CD4-positive, alpha-beta T cell treated with Interleukin-6 for 4 hours (primary cell): ENCODE data around the gene LY6G6D.

Experiments
- DNase-seq: peaks from one replicate; pipeline ENCODE4 v3.0.0-alpha.2; 2020; ENCODE audit warnings: mixed read lengths

The LY6G6D gene

DNA sequence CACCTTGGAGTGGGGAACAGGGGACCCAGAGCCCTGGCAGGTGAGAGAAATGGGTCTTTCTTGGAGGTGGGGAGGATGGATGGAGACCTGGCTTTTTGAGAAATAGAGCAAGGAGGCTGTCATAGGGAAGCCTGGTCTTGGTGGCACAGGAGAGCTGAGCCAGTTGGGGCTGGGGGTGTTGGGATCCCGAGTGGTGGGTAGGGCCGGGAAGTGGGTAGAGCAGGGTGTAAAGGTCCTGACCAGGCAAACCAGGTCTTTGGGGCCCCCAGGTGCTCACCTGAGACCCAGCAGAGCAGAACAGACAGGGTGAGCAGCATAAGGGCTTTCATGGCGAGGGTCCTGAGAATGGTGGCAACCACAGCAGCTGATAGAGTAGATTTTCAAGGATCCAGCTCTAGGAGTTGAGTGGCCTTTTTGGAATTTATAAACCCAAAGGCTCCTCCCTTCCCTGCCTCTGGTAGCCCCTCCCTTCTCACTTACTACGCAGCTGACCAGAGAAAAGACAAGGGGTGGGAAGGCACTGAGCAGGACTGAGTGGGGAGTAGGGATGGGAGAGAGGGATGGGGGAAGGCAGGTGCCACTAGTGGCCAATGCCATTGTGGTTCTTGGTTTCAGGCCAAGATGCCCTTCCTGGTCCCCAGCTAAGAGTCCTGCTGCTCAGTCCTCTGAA lies 6.3 kb downstream of the LY6G6D start, which contains the start of gene LY6G6C:
Gene LY6G6C, minus strand, starts transcription at position 396 of the 670 bp plus-strand sequence. Its CDS starts 67 bp downstream, at position 329.
- DNase-seq = no peak

DNA sequence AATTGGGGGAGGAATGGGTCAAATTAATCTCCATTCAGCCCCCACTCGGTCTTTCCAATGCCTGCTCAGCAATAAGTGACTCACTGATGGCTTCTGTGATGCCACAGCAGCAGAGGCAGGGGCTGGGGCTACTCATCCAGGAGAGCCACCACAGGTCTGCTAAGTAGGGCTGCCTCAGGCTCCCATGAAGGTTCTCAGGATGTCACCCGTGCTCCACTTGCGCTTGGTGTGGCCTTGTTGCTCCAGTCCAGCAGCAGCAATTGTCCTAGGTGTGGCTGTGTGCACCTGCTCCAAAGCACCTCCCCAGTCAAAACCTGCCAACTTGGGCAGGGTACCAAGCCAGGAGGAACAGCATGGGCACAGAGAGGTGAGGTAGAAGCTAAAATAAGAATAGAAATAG lies 7.0 kb downstream of the LY6G6D start:
- no peak for DNase-seq

DNA sequence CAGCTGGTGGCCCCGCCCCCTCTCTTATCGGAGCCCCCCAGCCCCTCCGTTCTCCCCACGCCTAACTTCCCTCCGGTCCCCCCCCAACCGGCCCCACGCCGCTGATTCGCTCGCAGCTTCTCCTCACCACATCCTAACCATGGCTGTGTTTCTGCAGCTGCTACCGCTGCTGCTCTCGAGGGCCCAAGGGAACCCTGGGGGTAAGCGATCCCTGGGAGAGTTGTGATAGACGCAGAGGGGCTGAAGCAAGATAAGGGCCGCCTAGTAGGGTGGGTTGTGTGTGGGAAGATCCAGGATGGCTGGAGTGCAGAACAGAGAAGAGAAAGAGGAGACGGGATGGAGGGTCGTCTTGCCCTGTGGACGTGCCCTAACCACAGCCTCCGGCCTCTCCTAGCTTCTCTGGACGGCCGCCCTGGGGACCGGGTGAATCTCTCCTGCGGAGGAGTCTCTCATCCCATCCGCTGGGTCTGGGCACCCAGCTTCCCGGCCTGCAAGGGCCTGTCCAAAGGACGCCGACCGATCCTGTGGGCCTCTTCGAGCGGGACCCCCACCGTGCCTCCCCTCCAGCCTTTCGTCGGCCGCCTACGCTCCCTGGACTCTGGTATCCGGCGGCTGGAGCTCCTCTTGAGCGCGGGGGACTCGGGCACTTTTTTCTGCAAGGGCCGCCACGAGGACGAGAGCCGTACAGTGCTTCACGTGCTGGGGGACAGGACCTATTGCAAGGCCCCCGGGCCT lies 8.3 kb downstream of the LY6G6D start, which contains the start of gene MPIG6B:
Gene MPIG6B, plus strand, starts transcription at position 129 of the 735 bp plus-strand sequence. Its CDS starts 11 bp downstream, at position 140.
- no peak for DNase-seq

DNA sequence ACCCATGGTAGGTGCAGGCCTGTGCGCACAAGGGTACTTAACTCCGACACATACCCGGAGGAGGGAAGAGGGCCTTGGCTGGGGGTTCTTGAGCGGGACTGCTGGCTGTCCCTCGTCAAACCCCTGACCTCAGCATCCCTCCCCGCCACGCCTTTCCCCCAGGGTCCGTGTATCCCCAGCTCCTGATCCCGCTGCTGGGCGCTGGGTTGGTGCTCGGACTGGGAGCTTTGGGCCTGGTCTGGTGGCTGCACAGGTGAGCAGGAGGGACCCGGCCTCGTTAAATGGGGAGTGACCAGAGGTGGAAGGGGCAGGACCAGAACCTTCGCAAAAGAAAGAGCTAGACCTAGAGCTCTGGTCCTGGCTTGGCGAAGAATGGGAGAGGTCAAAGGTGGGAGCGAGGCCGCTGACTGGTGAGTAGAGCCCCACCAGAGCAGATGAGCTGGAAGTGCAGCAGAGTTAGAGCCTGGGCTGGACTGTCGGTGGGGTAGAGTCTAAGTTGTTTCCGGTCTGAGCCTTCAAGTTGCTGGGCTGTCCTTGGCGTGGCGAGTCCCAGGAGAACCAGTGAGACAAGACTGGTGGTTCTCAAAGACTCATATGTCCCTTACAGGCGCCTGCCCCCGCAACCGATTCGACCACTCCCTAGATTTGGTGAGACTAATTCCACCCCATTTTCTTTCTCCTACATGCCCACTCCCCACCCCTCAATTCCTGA lies 9.0 kb downstream of the LY6G6D start:
- no peak for DNase-seq

DNA sequence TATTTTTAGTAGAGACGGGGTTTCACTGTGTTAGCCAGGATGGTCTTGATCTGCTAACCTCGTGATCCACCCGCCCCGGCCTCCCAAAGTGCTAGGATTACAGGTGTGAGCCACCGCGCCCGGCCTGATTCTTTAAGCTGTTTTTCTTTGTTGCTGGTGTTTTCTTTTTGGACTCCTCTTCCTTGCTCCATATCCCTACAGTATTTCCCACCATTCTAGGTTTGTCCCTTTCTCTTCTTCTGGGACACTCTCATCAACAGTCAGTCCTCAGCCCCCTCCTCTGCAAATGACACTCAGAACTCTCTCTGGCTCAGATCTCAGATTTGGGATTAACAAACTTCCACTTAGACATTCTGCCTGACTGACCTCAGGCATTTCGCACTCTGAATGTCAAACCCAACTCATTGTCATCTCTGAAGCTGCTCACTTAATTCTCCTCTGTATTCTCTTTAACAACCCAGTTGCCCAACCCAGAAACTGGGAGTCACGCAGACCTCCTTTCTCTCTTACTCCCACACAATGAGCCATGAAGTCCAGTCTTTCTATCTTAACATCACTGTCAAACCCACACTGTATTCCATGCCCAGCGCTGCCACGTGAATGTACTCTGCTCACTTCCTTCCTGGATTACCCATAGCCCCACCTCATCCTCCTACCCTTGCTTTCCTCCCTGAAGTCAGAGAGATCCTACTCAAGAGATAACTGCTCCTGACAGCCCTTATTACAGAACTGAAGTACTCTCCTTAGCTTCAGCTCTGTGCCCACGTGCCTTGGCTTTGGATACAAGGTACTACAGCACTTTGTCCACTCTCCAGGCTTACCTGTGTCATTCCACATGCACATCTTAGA lies 10.6 kb downstream of the LY6G6D start:
- no peak for DNase-seq

DNA sequence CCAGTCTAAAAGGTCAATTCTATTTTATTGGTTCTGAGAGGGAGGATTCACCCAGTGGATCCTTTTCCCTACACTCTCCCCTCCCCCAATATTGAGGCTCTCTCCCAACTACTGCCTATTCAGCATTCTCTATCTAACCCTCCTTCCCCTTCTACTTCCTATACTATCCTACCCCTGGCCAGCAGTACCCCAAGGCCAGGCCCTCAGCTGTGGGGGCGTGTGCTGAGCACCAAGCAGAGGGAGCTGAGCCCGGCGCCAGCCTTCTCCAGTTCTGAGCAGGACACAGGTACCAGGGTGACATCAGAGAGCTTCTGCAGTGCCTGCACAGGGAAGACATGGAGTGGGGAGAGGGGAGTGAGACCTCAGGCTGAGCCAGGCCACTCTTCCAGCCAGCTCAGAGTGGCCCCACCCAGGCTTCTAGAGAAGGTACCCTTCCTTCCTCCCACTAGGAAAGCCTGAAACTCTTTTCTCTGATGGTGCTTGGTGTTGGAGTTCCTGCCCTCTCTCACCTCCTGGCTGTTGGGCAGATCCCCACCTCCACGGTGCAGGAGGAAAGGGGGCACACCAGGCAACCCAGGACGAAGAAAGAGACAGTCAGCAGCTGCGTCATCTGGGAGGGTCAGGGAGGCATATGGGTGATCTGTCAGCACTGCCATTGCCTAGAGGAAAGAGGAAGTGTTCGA lies 12.0 kb downstream of the LY6G6D start:
- DNase-seq = peak; percentile 54

DNA sequence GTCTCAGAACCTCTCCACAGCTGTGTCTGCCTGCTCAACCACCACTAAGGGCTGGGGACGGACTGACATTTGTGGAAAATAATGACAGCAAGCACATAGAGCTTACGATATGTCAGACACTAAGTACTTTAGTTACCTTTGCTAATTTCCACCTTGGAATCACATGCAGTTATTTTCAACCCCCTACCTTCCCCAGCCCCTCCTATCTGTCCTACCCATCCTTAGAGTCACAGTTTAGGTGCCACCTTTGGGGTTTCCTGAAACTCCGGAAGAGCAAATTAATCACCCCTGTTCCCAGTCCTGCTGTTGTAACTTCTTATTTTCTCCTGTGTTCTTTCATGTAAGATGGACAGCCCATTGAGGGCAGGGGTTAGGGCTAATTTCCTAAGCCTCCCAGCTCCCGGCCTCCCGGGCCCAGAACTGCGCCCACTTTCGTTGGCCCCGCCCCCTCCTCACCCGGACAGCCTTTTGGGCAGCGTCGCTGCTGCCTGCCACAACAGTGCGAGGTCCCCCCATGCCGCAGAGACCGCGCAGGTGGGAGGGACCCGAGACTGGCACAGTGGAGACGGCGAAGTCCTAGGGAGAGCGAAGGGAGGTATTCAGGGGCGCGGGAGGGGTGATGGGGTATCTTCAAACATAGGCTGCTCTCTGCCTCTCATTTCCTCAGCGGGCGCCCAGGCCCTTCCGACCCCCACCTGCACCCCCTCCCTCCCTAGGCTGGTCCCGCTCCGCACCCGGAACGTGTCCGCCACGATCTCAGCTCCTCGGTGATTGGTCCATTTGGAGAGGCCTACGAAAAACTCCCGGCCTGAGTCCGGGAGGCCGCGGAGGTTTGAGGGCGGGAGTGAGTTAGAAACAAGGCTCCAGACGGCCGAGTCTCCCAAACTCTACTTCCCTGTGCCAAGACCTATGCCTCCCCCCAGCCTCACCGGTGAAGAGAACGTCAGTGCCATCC lies 12.8 kb downstream of the LY6G6D start:
- no peak for DNase-seq

DNA sequence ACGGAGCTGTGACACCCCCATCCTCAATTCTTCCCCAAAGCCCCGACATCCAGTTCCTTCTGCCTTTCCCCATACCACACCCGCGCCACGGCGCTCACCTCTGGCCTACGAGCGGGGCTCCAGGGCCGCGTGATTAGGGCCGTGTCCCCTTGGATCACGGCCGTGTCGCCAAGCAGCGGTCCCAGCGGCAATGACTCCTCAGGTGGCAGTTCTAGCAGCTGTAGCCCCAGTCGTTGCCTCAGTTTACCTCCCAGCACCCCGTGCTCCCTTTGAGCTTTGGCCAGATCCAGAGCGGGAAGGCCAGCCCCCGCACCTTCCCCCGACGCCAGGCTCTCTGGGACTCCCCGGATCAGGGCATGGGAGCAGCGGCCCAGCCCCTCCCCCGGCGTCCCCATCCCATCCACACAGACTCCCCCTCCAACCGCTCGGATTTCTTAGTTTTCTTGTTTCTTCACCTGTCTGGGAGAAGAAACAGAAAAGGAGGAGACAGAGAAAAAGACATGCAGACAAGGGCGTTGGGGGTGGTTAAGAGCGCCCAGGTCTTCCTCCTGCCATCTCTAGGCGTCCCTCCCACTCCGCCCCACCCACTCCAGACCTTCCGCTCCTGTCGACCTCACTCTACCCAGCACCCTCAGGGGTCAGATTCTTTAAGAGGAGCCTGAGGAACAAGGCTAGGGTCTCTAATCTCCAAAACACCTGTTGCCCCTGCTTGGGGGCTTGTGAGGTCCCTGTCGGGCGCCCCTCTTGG lies 13.8 kb downstream of the LY6G6D start, which contains the start of gene DDAH2:
Gene DDAH2, minus strand, starts transcription at position 533 of the 748 bp plus-strand sequence. Its CDS starts 138 bp downstream, at position 395.
- no peak for DNase-seq

DNA sequence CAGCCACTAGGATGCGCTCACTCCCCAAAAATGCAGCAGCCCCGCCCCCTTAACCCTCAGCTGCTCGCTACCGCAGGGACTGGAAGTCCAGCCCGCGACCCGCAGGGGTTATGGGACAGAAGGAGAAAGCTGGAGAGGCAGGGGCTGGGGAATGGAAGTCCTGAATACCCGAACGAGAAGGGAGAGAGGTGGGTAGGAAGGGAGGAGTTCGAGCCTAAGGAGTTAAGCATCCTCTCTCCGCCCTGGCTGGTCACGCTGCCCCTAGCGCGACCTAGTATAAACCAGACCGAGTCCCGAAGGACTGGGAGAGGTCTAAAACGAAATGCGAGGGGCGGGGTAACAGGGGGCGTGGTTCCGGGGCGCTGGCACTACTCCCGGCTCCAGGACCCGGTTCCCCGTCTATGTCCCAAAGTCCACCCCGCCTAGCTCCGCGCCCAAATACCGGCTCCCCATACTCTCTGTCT lies 14.4 kb downstream of the LY6G6D start:
- peak; percentile 89 for DNase-seq

DNA sequence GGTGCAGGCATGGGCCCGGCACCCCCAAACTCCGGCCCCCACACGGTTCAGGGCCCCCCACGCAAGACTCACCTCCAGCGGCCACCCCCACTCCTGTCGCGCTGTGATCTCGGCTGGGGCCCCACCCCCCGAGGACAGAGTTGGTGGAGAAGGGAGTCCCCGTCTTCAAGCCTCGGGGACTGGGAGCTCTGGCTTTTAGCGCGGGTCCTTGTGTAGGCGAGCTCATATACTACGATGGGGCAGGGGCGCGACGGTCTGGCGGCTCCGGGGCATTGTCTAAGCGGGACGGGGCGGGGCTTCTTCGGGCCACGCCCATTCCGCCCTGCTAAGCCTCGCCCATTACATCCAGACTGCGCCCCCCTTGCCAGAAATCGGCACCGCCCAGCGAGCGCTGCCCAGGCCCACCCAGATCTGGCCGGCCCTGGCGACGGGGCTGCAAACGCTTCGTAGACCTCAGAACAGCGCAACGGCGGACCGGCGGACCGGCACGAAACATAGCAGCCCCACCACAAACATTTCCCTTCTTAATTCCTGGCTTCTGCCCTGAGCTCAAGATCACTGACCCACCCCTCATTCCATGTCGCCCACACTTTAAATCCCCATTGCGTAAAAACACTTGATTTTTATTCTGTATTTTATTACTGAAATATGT lies 15.0 kb downstream of the LY6G6D start:
- peak; percentile 74 for DNase-seq

DNA sequence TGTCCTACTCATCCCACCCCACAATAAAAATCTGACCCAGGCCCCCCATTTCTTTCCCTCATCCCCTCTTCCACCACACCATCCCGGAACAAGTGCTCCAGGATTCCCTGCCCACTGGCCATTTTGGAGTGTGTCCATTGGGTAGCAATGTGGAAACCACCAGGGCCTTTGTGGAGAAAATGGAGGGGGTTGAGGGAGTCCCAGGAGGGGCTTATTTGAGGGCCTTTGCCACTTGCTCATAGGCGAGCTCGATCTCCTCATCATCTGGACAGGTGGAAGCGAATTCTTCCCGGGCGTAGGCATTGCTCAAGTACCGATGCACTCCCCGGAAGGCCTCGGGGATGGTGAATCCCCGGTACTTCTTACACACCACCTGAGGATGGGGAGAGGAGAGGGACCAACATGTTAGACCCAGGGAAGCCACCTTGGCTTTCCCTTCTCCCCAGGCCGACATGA lies 15.5 kb downstream of the LY6G6D start:
- no peak for DNase-seq

DNA sequence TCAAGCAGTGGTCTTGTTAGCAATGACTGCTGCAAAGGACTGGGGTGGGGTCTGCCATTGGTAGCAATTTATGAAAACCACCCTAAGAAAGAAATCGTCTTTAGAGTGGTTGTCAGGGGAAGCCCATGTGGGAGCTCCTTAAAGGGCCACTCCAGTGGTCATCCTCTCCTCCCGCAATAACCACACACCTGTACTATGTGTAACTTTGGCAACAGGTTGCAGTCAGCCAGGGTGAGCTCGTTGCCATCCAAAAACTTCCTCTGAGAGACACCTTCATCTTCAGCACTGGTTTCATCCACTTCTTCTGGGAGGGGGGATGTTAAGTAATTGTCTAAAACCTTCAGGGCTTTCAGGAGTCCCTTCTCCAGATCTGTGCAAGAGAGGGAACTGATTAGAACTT lies 16.9 kb downstream of the LY6G6D start:
- no peak for DNase-seq

DNA sequence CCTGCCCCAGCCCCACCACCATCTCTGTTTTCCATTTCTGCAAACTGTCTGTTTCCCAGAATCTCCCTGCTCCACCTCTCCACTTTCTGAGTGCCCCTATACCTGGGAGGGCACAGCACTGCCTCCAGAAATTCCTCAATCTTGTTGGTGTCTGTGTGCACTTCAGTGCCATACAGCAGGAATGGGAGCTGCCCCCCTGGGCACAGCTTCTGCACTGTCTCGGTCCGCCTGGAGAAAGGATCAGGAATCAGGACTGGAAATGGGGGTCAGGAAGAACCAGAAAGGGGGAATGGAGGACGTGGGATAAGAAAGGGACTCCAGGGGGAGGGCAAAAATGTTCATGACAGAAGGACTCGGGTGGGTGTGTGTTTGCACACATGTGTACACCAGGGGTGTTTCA lies 18.6 kb downstream of the LY6G6D start:
- no peak for DNase-seq

DNA sequence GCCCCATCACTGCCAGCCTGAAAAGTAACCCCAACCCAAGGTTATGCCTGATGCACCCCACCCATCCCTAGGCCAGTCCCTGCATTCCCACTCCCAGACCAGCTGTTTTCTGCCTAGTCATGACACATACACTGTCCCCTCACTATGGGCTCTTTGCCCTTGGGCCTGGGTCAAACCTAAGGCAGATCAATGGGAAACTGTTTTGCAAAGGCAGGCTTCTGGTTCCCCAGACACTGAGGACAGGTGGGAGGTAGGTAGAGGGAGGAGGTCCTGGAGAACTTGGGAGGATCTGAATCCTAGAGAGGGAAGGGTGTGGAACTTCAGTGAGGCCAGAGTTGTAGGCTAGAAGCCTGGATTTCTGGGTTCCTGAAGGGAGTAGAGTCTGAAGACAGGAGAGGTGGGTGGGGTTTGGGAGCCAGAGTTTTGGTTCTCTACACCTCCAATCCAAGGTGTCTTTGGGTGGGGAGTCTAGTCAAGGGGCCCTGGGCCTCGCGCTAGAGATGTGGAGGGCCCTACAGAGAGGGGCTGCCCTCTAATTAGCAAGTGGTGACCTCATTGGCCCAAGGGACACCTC lies 19.2 kb downstream of the LY6G6D start:
- DNase-seq = no peak

DNA sequence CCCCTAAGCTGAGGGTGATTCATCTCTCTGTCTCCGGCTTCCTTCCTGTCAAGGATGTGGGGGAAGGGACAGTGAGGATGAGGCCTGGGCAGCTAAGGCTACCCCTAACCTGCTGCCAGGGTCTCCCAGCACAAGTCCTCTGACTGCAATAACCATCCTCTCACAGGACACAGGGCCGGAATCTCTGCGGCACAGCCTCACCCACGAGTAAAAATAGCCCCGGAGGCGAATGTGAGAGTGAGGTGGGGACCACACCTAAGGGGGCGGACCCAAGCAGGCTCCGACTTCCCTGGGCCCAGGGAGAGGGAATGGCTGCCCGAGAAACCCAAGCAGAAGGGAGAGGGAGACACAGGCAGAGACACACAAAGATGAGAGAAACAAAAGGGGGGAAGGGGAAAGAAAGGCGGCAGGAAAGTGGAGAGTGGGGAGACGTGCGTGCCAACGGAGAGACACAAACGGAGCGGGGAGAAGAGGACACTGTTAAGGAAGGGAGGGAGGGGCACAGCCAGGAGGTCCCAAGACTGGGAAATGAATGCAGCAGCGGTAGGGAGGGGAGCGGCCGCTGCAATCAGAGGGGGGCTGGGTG lies 19.8 kb downstream of the LY6G6D start:
- peak; percentile 68 for DNase-seq

DNA sequence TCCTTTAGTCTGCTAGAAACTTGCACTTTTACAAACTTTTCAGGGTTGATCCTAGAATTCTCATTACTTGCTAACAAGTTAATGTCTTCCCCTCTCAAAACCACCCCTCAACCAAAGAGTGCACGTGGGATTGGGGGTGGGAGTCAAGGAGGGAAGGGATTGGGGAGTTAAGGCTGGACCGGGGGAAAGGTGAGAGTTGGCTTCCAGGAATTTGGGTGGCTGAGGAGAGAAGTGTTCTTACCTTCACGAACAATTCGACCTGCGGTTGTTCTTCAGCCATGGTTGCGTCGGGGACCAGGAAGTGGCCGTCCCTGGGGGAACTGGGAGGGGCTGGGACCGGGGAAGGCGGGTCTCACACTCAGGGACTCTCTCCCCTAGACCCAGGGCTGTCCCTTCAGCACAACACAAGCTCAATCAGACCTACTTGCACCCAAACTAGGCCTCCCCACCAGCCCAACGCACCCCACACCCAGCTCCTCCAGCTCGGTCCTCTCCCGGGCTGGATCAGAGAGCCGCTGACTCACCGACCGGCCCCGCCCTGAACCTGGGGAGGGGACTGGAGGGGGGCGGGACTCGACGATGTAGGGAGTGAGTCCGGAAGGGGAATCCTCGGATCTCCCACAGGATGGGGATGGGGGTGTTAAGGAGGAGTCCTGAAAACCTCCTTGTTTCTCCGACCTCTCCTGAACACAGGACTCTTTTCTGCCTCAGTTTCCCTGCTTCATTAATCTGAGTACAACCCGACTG lies 21.0 kb downstream of the LY6G6D start, which contains the start of gene CLIC1:
Gene CLIC1, minus strand, starts transcription at position 510 of the 747 bp plus-strand sequence. Its CDS starts 230 bp downstream, at position 280.
- DNase-seq = peak; percentile 83

DNA sequence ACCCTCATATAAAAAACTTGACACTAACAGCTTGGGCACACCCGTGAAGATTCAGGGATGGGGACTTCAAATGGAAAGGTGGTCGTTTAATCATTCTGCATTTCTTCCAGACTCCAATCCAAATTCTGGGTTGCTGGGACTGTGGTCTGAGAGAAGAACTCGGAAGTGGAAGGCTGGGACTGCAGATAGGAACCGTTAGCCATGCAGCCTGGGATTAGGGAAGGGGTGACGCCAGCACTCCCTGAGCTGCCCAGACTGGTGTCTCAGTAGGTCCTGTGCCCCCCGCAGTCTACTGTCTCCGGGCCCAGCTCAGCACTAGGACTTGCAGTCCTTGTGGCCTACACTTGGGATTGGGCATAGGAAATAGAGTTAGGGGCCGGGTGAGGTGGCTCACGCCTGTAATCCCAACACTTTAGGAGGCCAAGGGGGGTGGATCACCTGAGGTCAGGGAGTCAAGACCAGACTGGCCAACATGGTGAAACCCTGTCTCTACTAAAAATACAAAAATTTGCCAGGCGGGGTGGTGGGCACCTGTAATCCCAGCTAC lies 21.7 kb downstream of the LY6G6D start:
- DNase-seq = no peak
